Stimulated activated CD8-positive, alpha-beta memory T cell treated with anti-CD3 and anti-CD28 coated beads, Interleukin-7, amount 100 ng/mL, for 1 hour (primary cell): ENCODE measurements around the gene PI4K2B.
"Not testable (repeated sequence)": the region's sequence is repeated elsewhere in the genome, so short reads cannot be mapped to it uniquely, and the experiment has no call there.

Experiments
- DNase-seq, 2 donors: peaks; one replicate each; pipeline ENCODE4 v3.0.0-alpha.2; 2020; ENCODE audit warnings: low read depth in 2 of 2

PI4K2B gene

DNA sequence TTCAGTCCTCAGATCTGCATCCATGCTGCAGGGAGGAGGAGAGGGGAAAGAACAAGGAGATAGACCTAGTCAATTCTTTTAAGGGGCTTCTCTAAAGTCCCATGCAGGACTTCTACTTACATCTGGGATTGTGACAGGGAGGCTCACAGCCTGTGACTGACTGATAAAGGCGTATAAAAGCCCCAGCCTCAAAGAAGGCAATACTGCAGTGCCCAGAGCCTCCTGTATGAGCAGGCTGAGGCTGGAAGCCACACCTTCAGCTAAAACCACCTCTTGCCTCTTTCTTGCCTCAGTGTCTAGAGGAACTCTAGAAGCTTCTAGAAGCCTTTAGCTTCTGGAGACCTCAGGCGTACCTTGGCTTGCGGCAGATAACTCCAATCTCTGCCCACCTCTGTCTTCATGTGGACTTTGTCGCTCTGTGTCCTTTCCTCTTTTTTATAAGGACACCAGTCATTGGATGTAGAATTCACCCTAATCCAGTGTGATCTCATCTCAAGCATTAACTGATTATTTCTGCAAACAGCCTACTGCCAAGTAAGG is 72.8 kb downstream of the PI4K2B start:
- no peak for DNase-seq

DNA sequence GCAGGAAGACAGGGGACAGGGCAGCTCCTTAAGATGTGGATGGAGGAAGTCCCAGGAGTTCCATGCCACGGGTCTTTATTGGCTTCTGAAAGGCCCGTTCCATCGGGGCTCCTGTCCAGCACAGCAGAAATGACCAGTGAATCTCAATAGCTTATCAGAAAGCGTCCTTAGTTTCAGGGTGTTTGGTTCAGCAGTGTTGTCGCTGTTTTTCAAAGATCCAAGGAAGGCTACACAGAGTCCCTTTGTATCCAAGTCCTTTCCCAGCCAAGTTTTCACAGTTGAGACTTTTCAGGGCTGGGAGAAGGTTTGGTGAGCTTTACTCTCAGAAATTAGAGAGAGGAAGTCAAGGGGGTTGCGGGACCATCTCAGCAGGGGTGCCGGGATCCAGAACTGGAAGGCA is 73.8 kb downstream of the PI4K2B start:
- DNase-seq, result no peak

- no peak for DNase-seq
Observed at GRCh38 chr4:25308306-25308705, 74.5 kb downstream of the PI4K2B start.

DNA sequence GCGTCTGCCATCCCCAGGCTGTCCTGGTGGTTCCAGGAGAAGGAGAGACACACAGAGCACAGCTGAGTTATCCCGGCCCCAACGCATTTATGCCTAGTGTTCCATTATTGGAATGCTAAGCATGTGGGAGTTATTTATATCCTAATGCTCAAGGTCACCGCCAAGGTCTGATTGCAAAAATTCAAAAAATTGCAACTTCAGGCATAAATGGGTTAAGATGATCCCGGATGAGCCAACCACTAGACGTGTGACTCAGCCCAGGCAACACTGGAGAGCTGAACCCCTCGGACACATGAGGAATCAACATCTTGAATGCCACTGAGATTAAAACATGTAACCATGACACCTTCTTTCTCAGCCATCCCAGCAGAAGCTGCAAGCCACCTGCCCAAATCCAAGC is 74.9 kb downstream of the PI4K2B start:
- DNase-seq, result no peak

GRCh38 chr4:25310066-25310802 is 76.4 kb downstream of the PI4K2B start:
- no peak for DNase-seq

- DNase-seq, result no peak
Observed at GRCh38 chr4:25310803-25311166, 77.0 kb downstream of the PI4K2B start.

GRCh38 chr4:25312496-25313200 is 78.8 kb downstream of the PI4K2B start, which contains the start of gene ZCCHC4:
Gene ZCCHC4 (plus strand): TSS chr4:25312774. CDS start chr4:25312810, 36 bp downstream.
- peak; percentile 80 to 84 for DNase-seq

DNA sequence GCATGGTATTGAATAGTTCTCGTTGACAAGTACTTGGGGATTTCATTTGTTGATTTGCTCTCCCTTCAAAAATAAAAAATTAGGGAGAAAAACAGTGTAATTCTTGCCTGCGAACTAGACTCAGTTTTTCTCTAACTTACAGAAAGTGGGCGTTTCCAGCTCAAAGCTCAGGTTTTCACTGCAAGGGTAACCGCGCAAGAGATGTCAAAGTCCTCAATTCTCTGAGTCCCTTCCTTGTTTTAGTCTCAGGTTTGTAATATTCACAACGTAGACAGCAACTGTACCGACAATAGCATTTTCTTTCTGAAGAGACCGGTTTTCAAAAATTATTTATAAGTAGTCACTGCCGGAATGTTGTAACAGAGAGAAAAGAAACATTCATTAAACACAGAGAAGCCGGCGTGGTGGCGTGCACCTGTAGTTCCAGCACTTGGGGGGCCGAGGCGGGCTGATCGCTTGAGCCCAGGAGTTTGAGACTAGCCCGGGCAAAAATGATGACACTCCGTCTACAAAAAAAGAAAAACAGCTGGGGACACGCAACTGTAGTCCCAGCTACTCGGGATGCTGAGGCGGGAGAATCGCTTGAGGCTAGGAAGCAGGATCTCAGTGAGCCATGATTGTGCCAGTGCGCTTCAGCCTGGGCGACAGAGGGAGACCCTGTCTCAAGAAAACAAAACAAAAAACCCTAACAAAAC is 79.5 kb downstream of the PI4K2B start:
- no peak for DNase-seq

DNA sequence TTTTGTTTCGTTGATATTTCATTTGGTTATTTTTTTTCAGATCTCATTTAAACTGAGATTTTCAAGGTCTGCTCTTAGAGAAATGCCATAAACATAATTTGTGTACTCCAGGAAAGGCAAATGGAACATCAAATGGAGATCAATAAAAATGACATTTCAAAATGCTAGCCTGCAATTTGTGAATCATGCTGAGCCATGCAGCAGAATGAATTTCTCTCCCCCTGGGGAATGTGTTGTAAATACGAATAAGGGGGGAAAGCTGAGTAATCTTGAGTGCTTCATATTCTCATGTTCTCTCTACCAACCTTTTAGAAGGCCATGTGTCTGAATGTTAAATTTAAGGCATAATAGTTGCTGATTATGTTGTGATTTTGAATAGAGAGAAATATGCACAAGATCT is 86.5 kb downstream of the PI4K2B start:
- DNase-seq, result no peak

GRCh38 chr4:25320773-25321172 is 86.9 kb downstream of the PI4K2B start:
- DNase-seq, result no peak

DNA sequence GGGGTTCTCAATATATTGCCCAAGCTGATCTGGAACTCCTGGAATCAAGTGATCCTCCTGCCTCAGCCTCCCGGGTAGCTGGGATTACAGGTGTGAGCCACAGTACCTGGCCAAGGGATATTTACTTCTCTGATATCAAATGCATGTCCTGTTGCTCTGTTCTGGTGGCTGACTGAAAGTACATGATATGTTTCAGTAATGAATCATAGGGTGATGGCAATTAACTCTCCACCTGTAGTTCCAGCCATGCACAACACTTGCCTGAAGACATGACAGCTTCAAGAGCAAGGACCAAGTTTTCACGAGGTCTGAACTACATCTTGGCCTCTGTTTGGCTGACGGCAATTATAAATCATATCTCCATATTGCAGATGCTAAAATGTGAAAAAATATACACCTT is 87.9 kb downstream of the PI4K2B start:
- no peak for DNase-seq

DNA sequence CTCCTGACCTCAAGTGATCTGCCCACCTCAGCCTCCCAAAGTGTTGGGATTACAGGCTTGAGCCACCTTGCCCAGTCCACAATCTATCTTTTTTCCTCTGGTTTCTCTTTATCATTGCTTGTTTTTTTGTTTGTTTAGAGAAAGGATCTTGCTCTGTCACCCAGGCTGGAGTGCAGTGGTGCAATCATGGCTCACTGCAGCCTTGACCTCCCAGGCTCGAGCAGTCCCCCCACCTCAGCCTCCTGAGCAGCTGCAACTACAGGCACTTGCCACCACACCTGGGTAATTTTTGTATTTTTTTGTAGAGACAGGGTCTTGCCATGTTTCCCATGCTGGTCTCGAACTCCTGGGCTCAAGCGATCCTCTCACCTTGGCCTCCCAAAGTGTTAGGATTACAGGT is 94.6 kb downstream of the PI4K2B start:
- not testable (repeated sequence) for DNase-seq
